DND-41 (cell line): ENCODE data around the gene PLVAP.

Experiments used
- CTCF ChIP-seq: IDR thresholded peaks from 2 replicates; pipeline ENCODE4 v1.5.1; 2012; ENCODE audit warnings: borderline replicate concordance, low read length, moderate library complexity, mild to moderate bottlenecking; ENCODE audit not compliant: poor library complexity, severe bottlenecking; ENCODE audit errors: extremely low read depth
- EZH2 ChIP-seq: IDR thresholded peaks from 3 replicates; pipeline ENCODE4 v1.6.1; 2012; ENCODE audit warnings: borderline replicate concordance, low read depth, mild to moderate bottlenecking, moderate library complexity, low read length, inconsistent platforms; ENCODE audit not compliant: severe bottlenecking

- no peak for TF ChIP-seq CTCF
- no peak for TF ChIP-seq EZH2
Observed at GRCh38 chr19:17325881-17326594, 51.1 kb downstream of the PLVAP start.
